Endothelial cell (in vitro differentiated cells): ENCODE data around the gene TREML4. TPM values are rescaled to one million over a fixed set of nuclear protein-coding genes. Genes with fewer than 3 reads are reported as not detected.

ENCODE experiments used
- DNase-seq: peaks from one replicate; pipeline ENCODE4 v3.0.0; 2021; ENCODE audit warnings: low spot score
- H3K27ac Mint-ChIP-seq: one replicate; pipeline ENCODE4 v1.8.0; 2021; ENCODE audit warnings: mixed read lengths, inconsistent platforms; ENCODE audit not compliant: unreplicated experiment
- H3K27me3 Mint-ChIP-seq: one replicate; pipeline ENCODE4 v1.8.0; 2021; ENCODE audit warnings: mild to moderate bottlenecking, moderate library complexity, mixed read lengths, inconsistent platforms; ENCODE audit not compliant: unreplicated experiment
- H3K36me3 Mint-ChIP-seq: one replicate; pipeline ENCODE4 v1.8.0; 2021; ENCODE audit warnings: mild to moderate bottlenecking, low read depth, mixed read lengths, inconsistent platforms; ENCODE audit not compliant: unreplicated experiment
- H3K4me1 Mint-ChIP-seq: one replicate; pipeline ENCODE4 v1.8.0; 2021; ENCODE audit warnings: mild to moderate bottlenecking, mixed read lengths, inconsistent platforms; ENCODE audit not compliant: unreplicated experiment
- H3K4me3 Mint-ChIP-seq: one replicate; pipeline ENCODE4 v1.8.0; 2021; ENCODE audit warnings: mild to moderate bottlenecking, mixed read lengths, inconsistent platforms; ENCODE audit not compliant: unreplicated experiment
- H3K9me3 Mint-ChIP-seq: one replicate; pipeline ENCODE4 v1.8.0; 2021; ENCODE audit warnings: mixed read lengths, inconsistent platforms; ENCODE audit not compliant: unreplicated experiment
- CTCF ChIP-seq: fragments of 200-600 bp; sonication (generic); IDR thresholded peaks from one replicate; pipeline ENCODE4 v1.5.0; 2021; ENCODE audit warnings: antibody characterized with exemption; ENCODE audit not compliant: unreplicated experiment
- total RNA-seq: library from RNA; stranded (reverse); fragmentation: NEBNext Ultra II Directional; extraction: Animal tissue kit (Norgen Biotek cat#: 25700); gene quantifications from one replicate; pipeline ENCODE4 v1.2.1, GENCODE V29; 2021; ENCODE audit not compliant: unreplicated experiment

The TREML4 gene
- total RNA-seq, 1 donor from 2014 or later, result 0.15 TPM

DNA sequence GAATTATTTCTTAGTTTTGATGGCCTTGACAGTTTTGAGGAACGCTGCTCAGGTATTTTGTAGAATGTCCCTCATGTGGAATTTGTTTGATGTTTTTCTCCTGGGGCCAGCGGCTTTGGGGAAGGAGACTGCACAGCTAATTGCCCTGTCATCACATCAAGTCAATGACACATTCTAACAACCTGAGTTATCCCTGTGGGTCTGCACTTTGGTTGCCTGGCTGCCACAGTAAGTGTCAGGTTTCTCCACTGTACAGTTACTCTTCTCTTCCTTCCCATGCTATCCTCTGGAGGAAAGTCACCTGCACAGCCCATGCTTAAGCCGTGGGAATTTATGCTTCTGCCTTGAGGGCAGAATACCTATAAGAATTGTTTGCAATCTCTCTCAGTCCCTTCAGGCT lies 1.4 kb upstream of the TREML4 start:
- no peak for DNase-seq
- Mint-ChIP-seq H3K27ac (no peak overlapping the region), H3K9me3 (no peaks in the 10 kb centered on the region), H3K27me3 (peaks cover 9% of the 10 kb centered on the region), H3K4me3 (no peak overlapping the region), H3K4me1 (peaks cover 4% of the 10 kb centered on the region), H3K36me3 (no peaks in the 10 kb centered on the region)
- no peak for TF ChIP-seq CTCF

GRCh38 chr6:41228616-41229015 lies 467 bp downstream of the TREML4 start:
- H3K4me3 Mint-ChIP-seq, result no peak overlapping the region
- DNase-seq, result no peak

DNA sequence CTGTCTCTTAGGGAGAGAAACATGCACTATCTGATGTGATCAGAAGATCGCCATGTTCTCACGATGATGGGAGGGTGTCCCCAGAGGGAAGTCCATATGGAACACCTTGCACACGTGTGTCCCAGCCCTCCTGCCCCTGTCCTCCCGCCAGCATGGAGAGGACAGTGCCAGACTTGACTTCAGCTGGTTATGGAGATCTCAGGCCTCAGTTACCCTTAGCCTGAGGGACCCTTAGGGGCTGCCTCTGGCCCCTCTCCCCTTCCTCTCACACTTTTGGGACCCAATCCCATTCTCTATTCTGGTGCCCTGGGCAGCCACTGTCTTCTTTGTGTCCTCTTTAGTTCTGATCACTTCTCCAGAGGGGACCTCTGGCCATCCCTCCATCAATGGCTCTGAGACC lies 1.6 kb downstream of the TREML4 start:
- Mint-ChIP-seq H3K36me3 (no peaks in the 10 kb centered on the region), H3K27ac (no peak overlapping the region), H3K4me3 (no peak overlapping the region), H3K27me3 (peaks cover 2% of the 10 kb centered on the region), H3K9me3 (no peaks in the 10 kb centered on the region), H3K4me1 (no peaks in the 10 kb centered on the region)
- no peak for DNase-seq
- TF ChIP-seq CTCF, result no peak

More at GRCh38 chr6:41228616-41229015, 467 bp downstream of the TREML4 start:
- no peaks in the 10 kb centered on the region for H3K9me3 Mint-ChIP-seq
- H3K36me3 Mint-ChIP-seq, result no peaks in the 10 kb centered on the region
- H3K27ac Mint-ChIP-seq, result no peak overlapping the region
- TF ChIP-seq CTCF, result no peak
- no peaks in the 10 kb centered on the region for H3K4me1 Mint-ChIP-seq
- peaks cover 2% of the 10 kb centered on the region for H3K27me3 Mint-ChIP-seq

DNA sequence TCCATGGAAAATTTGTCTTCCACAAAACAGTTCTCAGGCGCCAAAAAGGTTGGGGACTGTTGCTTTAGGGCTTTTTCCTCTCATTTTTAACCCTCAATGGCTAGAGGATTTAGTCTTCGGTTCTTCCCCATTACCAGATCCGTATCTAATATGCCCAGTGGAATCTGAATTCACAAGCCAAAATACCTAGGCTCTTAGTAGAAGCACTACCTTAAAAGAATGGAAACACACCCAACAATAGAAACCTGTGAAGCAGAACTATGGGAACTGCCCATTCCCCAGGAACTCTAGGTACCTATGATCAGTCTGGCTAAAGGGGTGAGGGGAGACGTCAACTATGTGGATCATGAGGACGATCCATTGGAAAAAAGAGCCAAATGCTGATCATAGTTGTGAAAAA lies 3.1 kb downstream of the TREML4 start:
- Mint-ChIP-seq H3K4me3 (no peak overlapping the region), H3K9me3 (no peaks in the 10 kb centered on the region), H3K27me3 (peaks cover 2% of the 10 kb centered on the region), H3K27ac (no peak overlapping the region), H3K36me3 (no peaks in the 10 kb centered on the region), H3K4me1 (peaks cover under 1% of the 10 kb centered on the region)
- no peak for DNase-seq
- TF ChIP-seq CTCF, result no peak

- Mint-ChIP-seq H3K4me3 (no peak overlapping the region), H3K4me1 (peaks cover 14% of the 10 kb centered on the region), H3K27me3 (no peaks in the 10 kb centered on the region), H3K36me3 (no peaks in the 10 kb centered on the region), H3K27ac (no peak overlapping the region), H3K9me3 (no peaks in the 10 kb centered on the region)
- DNase-seq, result no peak
- no peak for TF ChIP-seq CTCF
Observed at GRCh38 chr6:41232667-41233066, 4.5 kb downstream of the TREML4 start.
